GM19351 (cell line): Measurements from ENCODE around the gene OR4D5.

Source experiments
- ATAC-seq: cut with Tn5 transposase; IDR thresholded peaks from one replicate; pipeline ENCODE4 v1.9.1; 2021; ENCODE audit warnings: mild to moderate bottlenecking, moderate library complexity; ENCODE audit not compliant: unreplicated experiment

Gene OR4D5

GRCh38 chr11:123939317-123939716 is at the start of gene OR4D5:
OR4D5 (plus strand) TSS chr11:123939617; CDS start chr11:123939617, 0 bp downstream.
- no peak for ATAC-seq

GRCh38 chr11:123892031-123892430 is 47.4 kb upstream of the OR4D5 start:
- no peak for ATAC-seq

GRCh38 chr11:123899792-123900191 is 39.6 kb upstream of the OR4D5 start:
- ATAC-seq, result no peak

- no peak for ATAC-seq
Observed at GRCh38 chr11:123901867-123902266, 37.5 kb upstream of the OR4D5 start, which contains the start of gene OR8D4. OR8D4 (plus strand) TSS chr11:123902167; CDS start chr11:123906432, 4,265 bp downstream.

- peak; percentile 97 for ATAC-seq
Observed at GRCh38 chr11:123903932-123904331, 35.5 kb upstream of the OR4D5 start.

- no peak for ATAC-seq
Observed at GRCh38 chr11:123904932-123905331, 34.5 kb upstream of the OR4D5 start.

GRCh38 chr11:123905826-123906225 is 33.6 kb upstream of the OR4D5 start:
- ATAC-seq, result no peak

- ATAC-seq, result no peak
Observed at GRCh38 chr11:123920943-123921342, 18.5 kb upstream of the OR4D5 start.

- peak; percentile 74 for ATAC-seq
Observed at GRCh38 chr11:123924027-123924426, 15.4 kb upstream of the OR4D5 start.

GRCh38 chr11:123942413-123942812 is 3.0 kb downstream of the OR4D5 start:
- ATAC-seq, result no peak

- no peak for ATAC-seq
Observed at GRCh38 chr11:123943738-123944137, 4.3 kb downstream of the OR4D5 start, which contains the start of gene OR6T1. OR6T1 (minus strand) TSS chr11:123943838; CDS start chr11:123943838, 0 bp downstream.

GRCh38 chr11:123945132-123945531 is 5.7 kb downstream of the OR4D5 start:
- no peak for ATAC-seq

- no peak for ATAC-seq
Observed at GRCh38 chr11:123956752-123957151, 17.3 kb downstream of the OR4D5 start.

GRCh38 chr11:123973816-123974215 is 34.4 kb downstream of the OR4D5 start:
- ATAC-seq, result no peak

GRCh38 chr11:123976770-123977560 is 37.5 kb downstream of the OR4D5 start:
- no peak for ATAC-seq

GRCh38 chr11:123977731-123978347 is 38.4 kb downstream of the OR4D5 start, which contains the start of gene OR10S1:
OR10S1 (minus strand) TSS chr11:123977781; CDS start chr11:123977664, 117 bp downstream.
- no peak for ATAC-seq

GRCh38 chr11:123979311-123979710 is 39.9 kb downstream of the OR4D5 start:
- no peak for ATAC-seq
